ENCODE measurements around the gene MIA3.

DNA sequence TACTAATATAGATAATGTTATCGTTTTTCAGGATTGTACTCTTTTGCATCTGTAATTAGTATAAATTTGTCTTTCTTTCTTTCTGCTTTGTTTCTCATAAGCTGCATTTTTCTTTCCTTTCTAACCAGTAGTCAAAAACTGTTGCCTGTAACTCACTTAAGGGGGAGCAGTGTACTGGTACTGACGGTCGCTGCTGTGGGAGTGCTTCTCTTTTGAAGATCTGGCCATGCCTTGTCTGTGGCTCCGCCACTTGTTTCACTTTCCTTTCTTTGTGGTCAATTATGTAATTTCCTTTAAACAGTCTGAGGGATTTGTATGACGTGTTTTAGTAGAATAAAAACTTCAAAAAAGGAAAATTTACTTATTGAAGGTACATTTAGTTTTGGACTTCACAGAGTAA, 37.0 kb downstream of the MIA3 start:
- TF ChIP-seq, protein P1, sequence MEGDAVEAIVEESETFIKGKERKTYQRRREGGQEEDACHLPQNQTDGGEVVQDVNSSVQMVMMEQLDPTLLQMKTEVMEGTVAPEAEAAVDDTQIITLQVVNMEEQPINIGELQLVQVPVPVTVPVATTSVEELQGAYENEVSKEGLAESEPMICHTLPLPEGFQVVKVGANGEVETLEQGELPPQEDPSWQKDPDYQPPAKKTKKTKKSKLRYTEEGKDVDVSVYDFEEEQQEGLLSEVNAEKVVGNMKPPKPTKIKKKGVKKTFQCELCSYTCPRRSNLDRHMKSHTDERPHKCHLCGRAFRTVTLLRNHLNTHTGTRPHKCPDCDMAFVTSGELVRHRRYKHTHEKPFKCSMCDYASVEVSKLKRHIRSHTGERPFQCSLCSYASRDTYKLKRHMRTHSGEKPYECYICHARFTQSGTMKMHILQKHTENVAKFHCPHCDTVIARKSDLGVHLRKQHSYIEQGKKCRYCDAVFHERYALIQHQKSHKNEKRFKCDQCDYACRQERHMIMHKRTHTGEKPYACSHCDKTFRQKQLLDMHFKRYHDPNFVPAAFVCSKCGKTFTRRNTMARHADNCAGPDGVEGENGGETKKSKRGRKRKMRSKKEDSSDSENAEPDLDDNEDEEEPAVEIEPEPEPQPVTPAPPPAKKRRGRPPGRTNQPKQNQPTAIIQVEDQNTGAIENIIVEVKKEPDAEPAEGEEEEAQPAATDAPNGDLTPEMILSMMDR (conservative IDR thresholded peaks at IDR 0.05; ENCODE audit: low read depth in 2 of 2): no peak
- TF ChIP-seq, protein P2, sequence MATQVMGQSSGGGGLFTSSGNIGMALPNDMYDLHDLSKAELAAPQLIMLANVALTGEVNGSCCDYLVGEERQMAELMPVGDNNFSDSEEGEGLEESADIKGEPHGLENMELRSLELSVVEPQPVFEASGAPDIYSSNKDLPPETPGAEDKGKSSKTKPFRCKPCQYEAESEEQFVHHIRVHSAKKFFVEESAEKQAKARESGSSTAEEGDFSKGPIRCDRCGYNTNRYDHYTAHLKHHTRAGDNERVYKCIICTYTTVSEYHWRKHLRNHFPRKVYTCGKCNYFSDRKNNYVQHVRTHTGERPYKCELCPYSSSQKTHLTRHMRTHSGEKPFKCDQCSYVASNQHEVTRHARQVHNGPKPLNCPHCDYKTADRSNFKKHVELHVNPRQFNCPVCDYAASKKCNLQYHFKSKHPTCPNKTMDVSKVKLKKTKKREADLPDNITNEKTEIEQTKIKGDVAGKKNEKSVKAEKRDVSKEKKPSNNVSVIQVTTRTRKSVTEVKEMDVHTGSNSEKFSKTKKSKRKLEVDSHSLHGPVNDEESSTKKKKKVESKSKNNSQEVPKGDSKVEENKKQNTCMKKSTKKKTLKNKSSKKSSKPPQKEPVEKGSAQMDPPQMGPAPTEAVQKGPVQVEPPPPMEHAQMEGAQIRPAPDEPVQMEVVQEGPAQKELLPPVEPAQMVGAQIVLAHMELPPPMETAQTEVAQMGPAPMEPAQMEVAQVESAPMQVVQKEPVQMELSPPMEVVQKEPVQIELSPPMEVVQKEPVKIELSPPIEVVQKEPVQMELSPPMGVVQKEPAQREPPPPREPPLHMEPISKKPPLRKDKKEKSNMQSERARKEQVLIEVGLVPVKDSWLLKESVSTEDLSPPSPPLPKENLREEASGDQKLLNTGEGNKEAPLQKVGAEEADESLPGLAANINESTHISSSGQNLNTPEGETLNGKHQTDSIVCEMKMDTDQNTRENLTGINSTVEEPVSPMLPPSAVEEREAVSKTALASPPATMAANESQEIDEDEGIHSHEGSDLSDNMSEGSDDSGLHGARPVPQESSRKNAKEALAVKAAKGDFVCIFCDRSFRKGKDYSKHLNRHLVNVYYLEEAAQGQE (IDR thresholded peaks at IDR 0.05; ENCODE audit: unreplicated experiment): no peak
- TF ChIP-seq CREB1 (CRISPR knock-in tag; IDR thresholded peaks at IDR 0.05; ENCODE audit: low read depth) (no peak), EZH2 (IDR thresholded peaks at IDR 0.05; ENCODE audit: low read depth, unreplicated experiment) (no peak), POLR2AphosphoS5 (IDR thresholded peaks at IDR 0.05; ENCODE audit: low read depth) (no peak), ZNF114 (CRISPR knock-in tag; IDR thresholded peaks at IDR 0.05) (no peak), EZH2phosphoT487 (IDR thresholded peaks at IDR 0.05; ENCODE audit: unreplicated experiment) (no peak), STAT1 (IDR thresholded peaks at IDR 0.05; ENCODE audit: unreplicated experiment) (no peak)
- TF ChIP-seq, protein P3, sequence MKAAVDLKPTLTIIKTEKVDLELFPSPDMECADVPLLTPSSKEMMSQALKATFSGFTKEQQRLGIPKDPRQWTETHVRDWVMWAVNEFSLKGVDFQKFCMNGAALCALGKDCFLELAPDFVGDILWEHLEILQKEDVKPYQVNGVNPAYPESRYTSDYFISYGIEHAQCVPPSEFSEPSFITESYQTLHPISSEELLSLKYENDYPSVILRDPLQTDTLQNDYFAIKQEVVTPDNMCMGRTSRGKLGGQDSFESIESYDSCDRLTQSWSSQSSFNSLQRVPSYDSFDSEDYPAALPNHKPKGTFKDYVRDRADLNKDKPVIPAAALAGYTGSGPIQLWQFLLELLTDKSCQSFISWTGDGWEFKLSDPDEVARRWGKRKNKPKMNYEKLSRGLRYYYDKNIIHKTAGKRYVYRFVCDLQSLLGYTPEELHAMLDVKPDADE (IDR thresholded peaks at IDR 0.05): no peak
